AG09309 (cell line): ENCODE measurements around the gene PRICKLE1.

Source experiments
- DNase-seq: peaks from one replicate; pipeline ENCODE4 v3.0.0-alpha.2; 2010; ENCODE audit warnings: low read depth
- H3K4me3 ChIP-seq: 2 replicates; pipeline ENCODE4 v1.5.1; 2011; ENCODE audit warnings: mild to moderate bottlenecking, low read depth, low read length, moderate library complexity; ENCODE audit not compliant: control insufficient read depth
- CTCF ChIP-seq: IDR thresholded peaks from 2 replicates; pipeline ENCODE4 v1.5.1; 2011; ENCODE audit warnings: mild to moderate bottlenecking, low read depth, low read length, inconsistent platforms; ENCODE audit not compliant: insufficient read depth, control insufficient read depth; ENCODE audit errors: missing control alignments

PRICKLE1 gene

DNA sequence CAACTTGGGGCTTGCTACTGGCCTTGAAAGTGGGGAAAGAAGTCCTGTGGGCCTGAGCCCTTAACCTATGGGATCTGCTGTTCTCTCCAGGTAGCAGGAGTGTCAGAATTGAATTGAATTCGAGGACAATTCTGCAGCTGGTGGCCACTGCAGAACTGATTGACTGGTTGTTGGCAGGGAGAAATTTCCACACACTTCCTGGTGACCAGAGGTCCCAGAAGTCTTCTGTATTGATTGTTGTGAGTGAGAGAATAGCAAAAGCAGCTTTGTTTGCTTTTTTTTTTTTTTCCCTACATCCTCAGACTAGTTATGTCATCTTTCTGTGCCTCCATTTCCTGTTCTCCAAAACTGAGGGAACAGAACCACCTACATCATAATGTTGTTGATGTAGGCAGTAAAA lies 64.1 kb downstream of the PRICKLE1 start:
- no peak for DNase-seq
- H3K4me3 ChIP-seq = no peak overlapping the region
- no peak for TF ChIP-seq CTCF

DNA sequence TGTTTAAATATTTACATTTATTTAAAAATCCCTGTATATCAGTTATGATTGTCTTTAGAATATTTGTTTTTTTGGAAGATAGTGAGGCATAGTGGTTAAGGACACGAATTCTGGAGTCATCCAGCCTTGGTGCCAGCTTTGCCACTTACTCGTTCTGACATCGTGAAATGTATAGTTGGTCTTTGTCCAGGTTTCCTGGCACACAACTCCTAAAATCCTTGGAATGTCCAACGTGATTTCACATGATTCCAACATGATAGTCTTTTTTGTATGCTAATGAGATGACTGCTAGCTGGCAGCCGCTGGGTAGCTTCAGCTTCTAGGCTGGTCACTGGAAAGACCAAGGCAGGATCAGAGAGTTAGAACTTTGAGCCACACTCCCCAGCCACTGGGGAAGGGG lies 64.8 kb downstream of the PRICKLE1 start:
- TF ChIP-seq CTCF = no peak
- DNase-seq = no peak
- no peak overlapping the region for H3K4me3 ChIP-seq

DNA sequence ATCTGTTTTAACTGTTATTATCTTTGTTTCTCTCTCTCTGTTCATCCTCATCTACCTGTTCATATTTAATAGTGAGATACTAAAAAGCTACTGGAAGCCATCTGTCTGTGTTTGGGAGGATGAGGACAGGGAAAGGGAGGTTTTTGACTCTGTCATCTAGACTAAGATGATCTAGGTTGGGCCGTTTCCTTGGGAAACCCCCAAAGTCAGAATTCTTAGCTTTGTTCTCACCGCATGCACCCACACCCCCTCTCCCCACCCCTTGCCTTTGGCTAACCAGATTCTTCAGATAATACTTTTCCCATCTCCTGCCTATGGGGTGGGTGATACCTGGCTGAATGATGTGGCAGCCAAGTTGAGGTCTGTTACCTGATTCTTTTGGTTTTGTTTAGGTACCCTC lies 73.0 kb downstream of the PRICKLE1 start:
- H3K4me3 ChIP-seq = no peak overlapping the region
- DNase-seq = no peak
- no peak for TF ChIP-seq CTCF

- TF ChIP-seq CTCF = no peak
- DNase-seq = no peak
- H3K4me3 ChIP-seq = no peak overlapping the region
Observed at GRCh38 chr12:42511656-42512055, 77.9 kb downstream of the PRICKLE1 start.

DNA sequence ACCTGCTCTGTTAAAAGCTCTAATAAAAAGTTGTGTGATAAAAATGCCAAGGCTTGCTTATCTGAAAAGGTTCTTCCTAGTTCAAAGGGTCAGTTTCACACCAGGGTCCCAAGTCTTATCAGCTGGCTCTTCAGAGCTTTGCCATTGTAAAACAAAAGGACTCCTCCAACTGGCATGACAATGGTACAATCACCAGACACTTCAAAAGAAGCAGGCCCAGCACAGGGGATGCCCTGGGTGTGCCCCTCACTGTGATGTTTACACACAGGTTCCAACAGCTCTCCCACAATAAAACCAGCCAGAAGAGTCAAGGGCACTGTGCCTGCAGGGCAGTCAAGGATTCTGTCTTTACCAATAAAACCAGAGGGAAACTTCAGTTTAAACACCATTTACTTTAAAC lies 78.7 kb downstream of the PRICKLE1 start:
- H3K4me3 ChIP-seq = no peak overlapping the region
- no peak for TF ChIP-seq CTCF

DNA sequence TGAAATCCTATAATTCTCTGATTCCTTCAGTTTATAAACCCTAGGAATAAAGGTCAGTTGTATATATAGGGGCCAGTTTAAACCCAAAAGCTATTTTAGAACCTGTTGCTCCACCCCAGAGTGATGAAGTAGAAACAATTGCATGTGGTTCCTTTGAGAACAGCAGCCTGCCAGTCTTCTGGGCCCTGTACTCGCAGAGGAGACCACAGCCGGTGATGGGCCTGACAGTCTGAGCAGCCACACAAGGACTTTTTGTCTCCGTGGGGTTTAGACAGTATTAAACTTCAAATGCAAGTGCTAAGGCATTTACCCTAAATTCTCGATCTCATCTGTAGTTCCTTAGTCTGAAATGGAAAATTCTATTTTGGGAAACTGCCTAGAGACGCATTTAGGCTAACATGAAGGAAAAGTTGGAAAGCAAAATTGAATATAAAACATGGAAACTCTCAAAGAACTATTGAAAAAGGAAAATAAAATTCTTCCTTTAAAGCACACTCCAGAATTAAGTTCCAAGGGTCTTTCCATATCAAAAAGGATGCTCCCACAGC lies 80.6 kb downstream of the PRICKLE1 start:
- no peak overlapping the region for H3K4me3 ChIP-seq
- no peak for TF ChIP-seq CTCF
- no peak for DNase-seq

More for the DNA sequence above, 78.7 kb downstream of the PRICKLE1 start:
- no peak for DNase-seq

DNA sequence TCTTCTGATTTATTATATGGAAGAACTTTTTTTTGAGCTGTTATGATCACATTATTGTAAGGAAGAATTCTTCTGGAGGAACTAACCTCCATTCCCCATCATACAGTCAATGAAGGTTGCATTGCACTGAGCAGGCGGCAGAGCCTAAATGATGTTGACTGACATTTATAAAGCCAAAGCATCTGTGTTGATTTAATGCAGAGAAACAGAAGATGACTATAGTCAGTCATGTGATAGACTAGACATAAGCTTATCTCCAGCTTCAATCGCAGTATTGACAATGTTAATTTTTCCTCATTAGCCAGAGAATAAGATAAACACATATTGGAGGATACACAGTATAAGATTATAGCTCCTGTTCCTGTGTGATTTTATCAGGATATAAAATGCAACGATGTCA lies 82.0 kb downstream of the PRICKLE1 start:
- H3K4me3 ChIP-seq = no peak overlapping the region
- DNase-seq = no peak
- TF ChIP-seq CTCF = no peak
